HepG2 (cell line): ENCODE results near the gene CELSR2.

Source experiments
- ATF7 ChIP-seq, 2 experiments: fragments of 450-650 bp in 1 of 2; sonication (generic) in 1 of 2; formaldehyde crosslinking in 1 of 2; IDR thresholded peaks; 2 replicates each; pipeline versions ENCODE4 v1.4.0 to v1.6.1; 2016 to 2020; ENCODE audit warnings: antibody characterized with exemption in 1 of 2, mild to moderate bottlenecking in 1 of 2, missing genetic modification reagents in 1 of 2
- BCL6 ChIP-seq: IDR thresholded peaks from 2 replicates; pipeline ENCODE4 v1.6.1; 2016; ENCODE audit warnings: missing genetic modification reagents, missing compliant biosample characterization
- GTF2F1 ChIP-seq: fragments of 150-350 bp; IDR thresholded peaks from 2 replicates; pipeline ENCODE4 v1.6.1; 2014; ENCODE audit warnings: low read length
- POLR2A ChIP-seq, 2 experiments: IDR thresholded peaks; 2 replicates each; pipeline ENCODE4 v1.6.1; 2011; ENCODE audit warnings: low read depth in 2 of 2, low read length in 2 of 2, mild to moderate bottlenecking in 1 of 2, moderate library complexity in 1 of 2; ENCODE audit not compliant: insufficient read depth in 1 of 2
- RERE ChIP-seq: IDR thresholded peaks from 2 replicates; pipeline ENCODE4 v1.6.1; 2016; ENCODE audit warnings: low read depth, missing genetic modification reagents, missing compliant biosample characterization
- TAF1 ChIP-seq: sonication (generic); formaldehyde crosslinking; IDR thresholded peaks from 2 replicates; pipeline ENCODE4 v1.4.0; 2020; ENCODE audit warnings: missing genetic modification reagents
- TBP ChIP-seq: sonication (generic); formaldehyde crosslinking; IDR thresholded peaks from 2 replicates; pipeline ENCODE4 v1.5.0; 2020; ENCODE audit warnings: missing genetic modification reagents
- TBX2 ChIP-seq: sonication (generic); formaldehyde crosslinking; IDR thresholded peaks from 2 replicates; pipeline ENCODE4 v1.5.0; 2020; ENCODE audit warnings: missing genetic modification reagents, mild to moderate bottlenecking, borderline replicate concordance
- ZNF263 ChIP-seq: sonication (generic); formaldehyde crosslinking; IDR thresholded peaks from 2 replicates; pipeline ENCODE4 v1.4.0; 2020; ENCODE audit warnings: missing genetic modification reagents
- ZNF878 ChIP-seq: sonication (generic); formaldehyde crosslinking; IDR thresholded peaks from 2 replicates; pipeline ENCODE4 v1.8.1; 2023; ENCODE audit warnings: mild to moderate bottlenecking, missing genetic modification reagents, moderate library complexity
- TF ChIP-seq, protein P1 (sequence below): sonication (generic); formaldehyde crosslinking; IDR thresholded peaks from 2 replicates; pipeline ENCODE4 v1.5.0; 2020; ENCODE audit warnings: mild to moderate bottlenecking, missing genetic modification reagents, moderate library complexity

DNA sequence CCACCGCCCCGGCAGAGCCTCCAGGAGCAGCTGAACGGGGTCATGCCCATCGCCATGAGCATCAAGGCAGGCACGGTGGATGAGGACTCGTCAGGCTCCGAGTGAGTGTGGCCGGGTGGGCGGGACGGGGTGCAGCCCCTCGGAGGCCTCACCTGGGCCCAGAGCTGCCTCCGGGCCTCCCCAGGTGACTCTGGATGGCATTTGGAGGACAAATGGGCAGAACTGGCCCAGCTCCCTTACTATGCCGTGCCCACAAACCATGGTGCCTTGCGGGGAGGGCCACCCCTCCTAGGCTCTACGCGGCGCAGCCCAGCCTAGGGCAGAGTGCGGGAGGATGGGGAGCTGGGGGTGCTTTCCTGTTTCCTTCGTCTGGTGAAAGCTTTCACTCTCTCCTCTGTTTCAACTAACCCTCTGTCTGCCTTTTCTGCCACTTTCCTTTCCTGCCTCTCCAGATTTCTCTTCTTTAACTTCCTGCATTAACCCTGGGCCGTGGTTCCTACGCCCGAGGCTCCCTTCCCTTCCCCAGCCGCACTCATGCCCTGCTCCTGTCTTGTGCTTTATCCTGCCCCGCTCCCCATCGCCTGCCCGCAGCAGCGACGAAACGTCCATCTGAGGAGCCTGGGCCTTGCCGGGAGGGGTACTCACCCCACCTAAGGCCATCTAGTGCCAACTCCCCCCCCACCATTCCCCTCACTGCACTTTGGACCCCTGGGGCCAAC is 24.4 kb downstream of the CELSR2 start:
- no peak for TF ChIP-seq POLR2A (IDR thresholded peaks at IDR 0.05; ENCODE audit: insufficient read depth in 1 of 2, low read depth in 2 of 2, low read length in 2 of 2)
- TF ChIP-seq ATF7 (IDR thresholded peaks at IDR 0.05) = no peak
- TF ChIP-seq ATF7 (CRISPR knock-in tag; IDR thresholded peaks at IDR 0.05) = no peak
- TF ChIP-seq TBP (CRISPR knock-in tag) = no peak
- no peak for TF ChIP-seq TAF1 (CRISPR knock-in tag)
- TF ChIP-seq RERE (CRISPR knock-in tag) = no peak
- no peak for TF ChIP-seq GTF2F1
- no peak for TF ChIP-seq ZNF878 (CRISPR knock-in tag)
- TF ChIP-seq, protein P1, sequence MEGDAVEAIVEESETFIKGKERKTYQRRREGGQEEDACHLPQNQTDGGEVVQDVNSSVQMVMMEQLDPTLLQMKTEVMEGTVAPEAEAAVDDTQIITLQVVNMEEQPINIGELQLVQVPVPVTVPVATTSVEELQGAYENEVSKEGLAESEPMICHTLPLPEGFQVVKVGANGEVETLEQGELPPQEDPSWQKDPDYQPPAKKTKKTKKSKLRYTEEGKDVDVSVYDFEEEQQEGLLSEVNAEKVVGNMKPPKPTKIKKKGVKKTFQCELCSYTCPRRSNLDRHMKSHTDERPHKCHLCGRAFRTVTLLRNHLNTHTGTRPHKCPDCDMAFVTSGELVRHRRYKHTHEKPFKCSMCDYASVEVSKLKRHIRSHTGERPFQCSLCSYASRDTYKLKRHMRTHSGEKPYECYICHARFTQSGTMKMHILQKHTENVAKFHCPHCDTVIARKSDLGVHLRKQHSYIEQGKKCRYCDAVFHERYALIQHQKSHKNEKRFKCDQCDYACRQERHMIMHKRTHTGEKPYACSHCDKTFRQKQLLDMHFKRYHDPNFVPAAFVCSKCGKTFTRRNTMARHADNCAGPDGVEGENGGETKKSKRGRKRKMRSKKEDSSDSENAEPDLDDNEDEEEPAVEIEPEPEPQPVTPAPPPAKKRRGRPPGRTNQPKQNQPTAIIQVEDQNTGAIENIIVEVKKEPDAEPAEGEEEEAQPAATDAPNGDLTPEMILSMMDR (CRISPR knock-in tag) = no peak
- TF ChIP-seq ZNF263 (CRISPR knock-in tag) = no peak
- no peak for TF ChIP-seq BCL6 (CRISPR knock-in tag)
- TF ChIP-seq TBX2 (CRISPR knock-in tag) = no peak
